Effector CD8-positive, alpha-beta T cell (primary cell): ENCODE results near the gene TMEM63C.

Experiments
- DNase-seq: peaks from one replicate; lab custom pipeline; 2025; lab: John Stamatoyannopoulos, UW

Gene TMEM63C

DNA sequence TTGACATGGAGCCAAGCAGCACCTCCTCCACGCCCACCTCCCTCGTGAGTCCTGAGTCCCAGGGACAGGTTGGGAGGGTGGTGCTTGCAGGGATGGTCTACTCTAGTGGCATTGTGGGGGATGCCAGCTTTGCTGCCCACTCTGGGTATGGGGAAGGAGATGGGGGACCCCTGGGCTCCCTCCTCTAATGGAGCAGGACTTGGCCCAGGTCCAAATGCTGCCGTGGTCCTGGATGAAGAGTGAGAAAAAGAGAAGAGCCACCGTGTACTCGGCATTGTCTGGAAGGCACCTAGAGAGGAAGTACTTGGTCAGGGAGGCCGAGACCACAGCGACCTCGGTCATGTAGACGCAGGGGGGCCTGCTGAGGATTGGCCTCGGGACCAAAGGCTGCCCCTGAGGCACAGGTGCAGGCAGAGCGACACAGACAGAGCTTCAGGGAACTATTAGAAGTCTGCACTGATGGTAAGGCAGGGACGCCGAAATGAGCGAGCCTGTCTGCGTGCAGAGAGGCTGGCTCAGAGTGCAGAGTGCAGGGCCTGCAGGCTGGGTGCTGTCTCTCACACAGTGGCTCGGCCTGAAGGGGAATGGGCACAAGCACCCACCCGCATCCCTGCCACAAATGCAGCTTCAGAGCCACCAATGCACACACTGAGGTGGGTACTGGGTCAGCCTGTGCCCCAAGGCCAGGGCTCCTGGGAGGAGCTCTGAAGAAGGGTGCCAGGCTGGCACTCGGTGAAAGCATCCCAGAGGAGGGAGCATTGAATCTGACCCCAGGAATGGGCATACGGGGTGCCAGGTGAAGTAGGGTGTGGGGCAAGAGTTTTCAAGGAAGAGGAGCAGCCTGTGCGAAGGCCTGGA lies 72.0 kb downstream of the TMEM63C start:
- no peak for DNase-seq

DNA sequence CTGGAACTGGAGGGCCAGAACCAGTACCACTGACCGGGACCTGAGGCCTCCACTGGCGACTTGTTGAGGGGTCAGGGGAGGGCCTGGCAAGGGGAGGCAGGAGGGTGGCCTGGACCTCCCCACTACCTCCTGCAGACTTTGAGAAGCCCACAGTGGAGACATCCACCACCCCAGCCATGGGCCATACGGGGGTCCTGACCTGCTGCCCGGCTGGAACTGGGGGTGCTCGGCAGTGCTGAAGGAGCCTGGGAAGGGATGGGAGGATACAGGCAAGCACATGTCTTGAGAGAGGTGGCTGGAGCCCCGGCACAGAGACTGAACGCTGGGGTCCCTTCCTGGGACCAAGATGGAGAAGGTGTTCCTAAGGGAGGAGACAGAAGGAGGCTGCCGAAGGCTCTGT lies 75.1 kb downstream of the TMEM63C start:
- DNase-seq: no peak

- no peak for DNase-seq
Measured at GRCh38 chr14:77257700-77258099, 76.1 kb downstream of the TMEM63C start.

GRCh38 chr14:77258566-77258965 lies 77.0 kb downstream of the TMEM63C start:
- no peak for DNase-seq

GRCh38 chr14:77259025-77259715 lies 77.6 kb downstream of the TMEM63C start:
- no peak for DNase-seq

GRCh38 chr14:77260199-77260598 lies 78.6 kb downstream of the TMEM63C start:
- DNase-seq: no peak

DNA sequence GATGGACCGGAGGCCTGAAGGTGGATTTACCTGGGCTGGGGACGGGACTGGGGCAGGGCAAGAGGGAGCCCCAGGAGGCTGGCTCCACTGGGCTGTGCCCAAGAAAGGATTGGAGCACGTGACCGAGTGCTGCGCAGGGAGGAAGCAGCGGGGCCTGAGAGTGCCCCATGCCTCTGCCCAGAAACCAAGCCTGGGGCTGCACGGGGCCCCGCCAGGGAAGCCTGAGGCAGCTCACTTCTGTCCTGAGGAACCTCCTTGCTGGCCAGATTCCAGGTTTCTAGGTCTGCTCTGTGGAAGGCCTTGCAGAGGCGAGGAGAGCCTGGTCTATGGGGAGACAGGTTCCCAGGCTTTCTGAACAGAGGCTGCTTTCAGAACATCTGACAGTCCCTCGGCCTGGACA lies 79.0 kb downstream of the TMEM63C start:
- DNase-seq: no peak

DNA sequence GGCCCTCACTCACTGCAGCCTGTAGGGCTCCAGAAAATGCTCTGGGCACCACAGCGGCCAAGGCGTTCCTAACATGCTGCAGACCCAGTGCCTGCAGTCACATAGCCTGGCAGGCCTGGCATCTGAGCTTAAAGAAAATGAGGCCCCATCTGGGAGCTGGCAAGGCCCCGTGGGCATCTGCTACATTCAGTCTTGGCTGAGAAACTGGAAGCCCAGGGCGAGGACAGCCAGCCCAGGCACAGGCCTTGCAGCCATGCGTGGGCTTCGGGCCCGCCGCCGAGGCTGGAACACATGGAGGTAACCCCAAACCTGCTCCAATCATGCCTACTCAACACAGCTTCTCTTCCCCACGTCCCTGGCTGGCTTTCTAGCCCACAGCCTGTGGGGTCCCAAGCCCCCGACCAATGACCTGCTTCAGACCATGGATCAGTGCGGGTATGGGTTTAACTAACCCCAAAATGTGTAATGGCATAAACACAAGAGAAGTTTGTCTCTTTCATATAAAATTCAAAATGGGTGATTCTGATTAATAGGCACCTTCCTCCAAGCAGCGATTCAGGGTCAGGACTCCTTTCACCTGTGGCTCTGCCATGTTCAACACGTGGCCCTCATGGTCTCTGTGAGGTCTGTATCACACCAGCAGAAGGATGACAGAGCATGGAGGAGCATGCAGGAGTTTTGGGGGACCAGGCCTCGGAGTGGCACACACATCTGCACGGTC lies 83.0 kb downstream of the TMEM63C start:
- DNase-seq: no peak

GRCh38 chr14:77265187-77265515 lies 83.6 kb downstream of the TMEM63C start:
- DNase-seq: no peak

DNA sequence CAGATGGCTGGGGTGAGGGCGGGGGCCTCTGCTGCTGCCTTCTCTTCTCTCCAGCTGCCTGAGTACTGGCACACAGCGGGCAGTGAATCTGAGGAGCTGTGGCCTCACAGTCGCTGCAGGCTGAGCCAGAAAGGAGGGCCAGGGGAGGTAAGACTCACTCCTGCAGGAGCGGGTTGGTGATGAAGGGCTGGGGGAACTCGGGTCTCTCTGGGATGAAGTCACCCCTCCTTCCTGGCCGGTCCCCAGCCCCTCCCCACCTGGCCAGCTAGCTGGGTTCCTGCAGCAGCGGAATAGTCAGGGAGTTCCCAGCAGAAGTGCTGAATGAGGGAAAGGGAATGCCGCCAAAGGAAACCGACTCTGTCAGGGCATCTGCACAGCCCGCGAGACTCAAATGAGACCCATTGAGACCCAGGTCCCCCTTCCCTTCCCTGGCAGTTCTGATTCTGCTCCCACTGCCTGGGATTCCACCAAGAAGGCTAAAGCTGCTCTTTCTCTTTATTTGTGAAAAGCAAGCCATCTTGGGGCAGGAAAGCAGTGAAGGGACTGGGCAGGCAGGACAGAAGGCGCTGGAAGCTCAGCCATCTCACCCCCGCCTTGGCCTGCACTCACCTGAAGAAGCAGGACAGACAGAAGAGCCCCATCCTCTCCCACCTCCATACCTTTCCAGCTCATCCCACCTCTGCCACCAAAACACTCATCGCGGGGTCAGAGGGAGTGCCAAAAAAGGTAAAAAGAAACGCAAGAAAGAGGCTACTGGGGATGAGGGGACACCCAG lies 84.2 kb downstream of the TMEM63C start:
- DNase-seq: no peak

- DNase-seq: no peak
Measured at GRCh38 chr14:77266336-77266735, 84.7 kb downstream of the TMEM63C start.

GRCh38 chr14:77267937-77268699 lies 86.5 kb downstream of the TMEM63C start:
- DNase-seq: no peak

DNA sequence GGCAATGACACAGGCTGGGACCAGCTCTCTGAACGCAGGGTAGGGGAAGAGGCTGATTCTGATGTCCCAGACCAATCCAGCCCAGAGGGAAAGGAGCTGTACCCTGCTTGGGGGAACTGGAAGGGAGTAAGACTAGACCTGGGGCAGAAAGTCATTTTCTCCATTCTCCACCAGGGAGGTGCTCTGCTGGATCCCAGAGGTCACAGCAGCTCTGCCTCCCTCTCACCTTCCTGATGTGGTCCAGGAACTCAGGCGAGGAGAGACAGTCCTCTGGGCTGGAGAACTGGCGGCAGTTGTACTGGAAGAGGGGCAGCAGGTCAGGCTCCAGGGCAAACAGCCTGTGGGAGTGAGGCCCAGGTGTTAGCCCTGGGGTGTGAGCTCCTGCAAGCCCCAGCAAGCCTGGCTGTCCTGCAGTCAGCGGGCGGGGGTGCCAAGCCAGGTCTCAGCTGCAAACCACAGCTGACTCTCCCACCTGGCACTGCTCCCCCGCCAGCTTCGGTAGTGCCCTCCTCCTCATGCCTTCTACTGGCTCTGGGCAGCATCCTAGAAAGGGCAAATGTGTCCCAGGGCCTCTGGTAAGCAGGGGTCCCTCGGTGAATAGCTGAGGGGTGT lies 87.5 kb downstream of the TMEM63C start:
- no peak for DNase-seq

- no peak for DNase-seq
Measured at GRCh38 chr14:77270361-77271112, 88.9 kb downstream of the TMEM63C start.

- no peak for DNase-seq
Measured at GRCh38 chr14:77271113-77271710, 89.6 kb downstream of the TMEM63C start, which contains the start of gene NGB. Gene NGB (minus strand): TSS chr14:77271206. CDS start chr14:77270937, 269 bp downstream.

- no peak for DNase-seq
Measured at GRCh38 chr14:77272261-77272660, 90.7 kb downstream of the TMEM63C start.

DNA sequence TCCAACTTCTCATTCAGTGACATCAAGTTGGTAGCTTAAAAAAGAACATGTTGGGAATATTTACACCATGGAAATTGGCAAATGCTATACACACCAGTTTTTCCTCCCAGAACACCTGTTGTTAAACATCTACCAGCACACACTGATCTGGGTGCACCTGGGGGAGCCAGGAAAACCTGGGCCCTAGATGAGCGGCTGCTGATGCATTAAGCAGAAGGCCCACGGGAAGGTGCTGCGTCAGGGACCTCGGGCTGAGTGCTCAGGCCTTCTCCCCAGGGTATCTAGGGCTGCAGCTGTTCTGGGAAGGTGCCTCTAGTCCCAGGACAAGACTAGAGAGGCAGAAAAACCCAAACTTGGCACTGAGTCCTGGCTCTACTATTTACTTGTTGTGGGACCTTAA lies 92.2 kb downstream of the TMEM63C start:
- DNase-seq: no peak

DNA sequence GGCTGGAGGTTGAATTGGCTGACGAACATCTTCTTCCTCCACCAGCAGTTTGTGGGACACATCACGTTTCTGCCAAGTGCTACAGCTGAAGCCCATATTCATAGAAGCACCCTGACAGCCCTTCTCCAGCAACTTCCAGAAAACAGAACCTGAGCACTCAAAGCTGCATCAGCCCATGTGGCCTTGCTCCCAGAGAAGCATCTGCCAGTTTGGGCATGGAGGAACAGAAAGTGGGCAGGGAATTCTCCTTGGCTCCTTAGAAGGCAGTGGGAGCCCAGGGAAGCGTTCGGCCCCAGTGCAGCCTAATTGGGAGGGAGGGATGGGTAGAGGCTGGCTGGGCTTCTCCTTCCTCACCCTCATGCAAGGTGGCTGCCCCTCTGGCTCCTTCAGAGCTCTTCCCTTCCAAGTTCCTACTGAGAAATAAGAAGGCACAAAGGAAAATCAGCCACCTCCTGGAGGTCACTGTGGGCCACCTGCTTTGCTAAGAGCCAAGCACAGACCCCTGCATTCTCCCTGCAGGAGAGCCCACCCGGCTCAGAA lies 93.5 kb downstream of the TMEM63C start:
- no peak for DNase-seq

- no peak for DNase-seq
Measured at GRCh38 chr14:77275601-77276017, 94.0 kb downstream of the TMEM63C start.
